Measurements from ENCODE around the gene PDPK1. TPM values are rescaled to one million over a fixed set of nuclear protein-coding genes. Genes with fewer than 3 reads are reported as not detected.

Gene PDPK1
- total and polyA plus RNA-seq, 4 donors: 12.1 to 28.1 (median 18.2) TPM

Small RNA genes lying within 50 kb of the gene (small RNA-seq; reads per million reads assigned to genes)
- gene AC093525.1 (not detected), gene MIR3178 (0.24 reads per million, percentile 14 among the genes with 10 or more reads in this experiment)

Other genes starting within 250 kb of the PDPK1 start
- gene ABCA3, start 197.3 kb upstream of the PDPK1 start, total RNA-seq: 1 to 10 TPM in 1 of 2 donors, under 1 TPM in 1; 0.47 to 1.1 TPM
- gene ABCA3, start 197.3 kb upstream of the PDPK1 start, polyA plus RNA-seq: 1 to 10 TPM in 1 of 2 donors, under 1 TPM in 1; 0.51 to 1.0 TPM
- gene CCNF, start 108.6 kb upstream of the PDPK1 start, total RNA-seq: 10 to 100 TPM in 1 of 2 donors, 1 to 10 TPM in 1; 1.8 to 46.3 TPM
- 1 to 10 TPM in 1 of 2 donors, under 1 TPM in 1; 0.88 to 1.8 TPM for gene CCNF, start 108.6 kb upstream of the PDPK1 start, polyA plus RNA-seq
- 1 to 10 TPM in 1 of 2 donors, under 1 TPM in 1; 0.84 to 6.7 TPM for gene TEDC2, start 77.9 kb upstream of the PDPK1 start, total RNA-seq
- gene TEDC2, start 77.9 kb upstream of the PDPK1 start, polyA plus RNA-seq: 1 to 10 TPM in 1 of 2 donors, under 1 TPM in 1; 0.71 to 1.3 TPM
- gene NTN3, start 66.7 kb upstream of the PDPK1 start, total RNA-seq: 1 to 10 TPM in 1 of 2 donors, under 1 TPM in 1; 0.19 to 2.3 TPM
- gene NTN3, start 66.7 kb upstream of the PDPK1 start, polyA plus RNA-seq: under 1 TPM in 1 of 2 donors, not detected in 1; 0.28 TPM
- gene TBC1D24, start 62.9 kb upstream of the PDPK1 start, total RNA-seq: 10 to 100 TPM; 14.6 to 22.3 TPM
- gene TBC1D24, start 62.9 kb upstream of the PDPK1 start, polyA plus RNA-seq: 1 to 10 TPM; 8.4 TPM
- gene ATP6V0C, start 24.1 kb upstream of the PDPK1 start, total RNA-seq: 10 to 100 TPM; 17.6 to 27.3 TPM
- 100 to 1,000 TPM in 1 of 2 donors, 10 to 100 TPM in 1; 93.8 to 132 TPM for gene ATP6V0C, start 24.1 kb upstream of the PDPK1 start, polyA plus RNA-seq
- 10 to 100 TPM; 20.9 to 25.3 TPM for gene AMDHD2, start 17.6 kb upstream of the PDPK1 start, total RNA-seq
- 10 to 100 TPM in 1 of 2 donors, 1 to 10 TPM in 1; 7.5 to 10.4 TPM for gene AMDHD2, start 17.6 kb upstream of the PDPK1 start, polyA plus RNA-seq
- gene CEMP1, start 6.6 kb upstream of the PDPK1 start, total RNA-seq: under 1 TPM; 0.17 to 0.23 TPM
- gene CEMP1, start 6.6 kb upstream of the PDPK1 start, polyA plus RNA-seq: 1 to 10 TPM in 1 of 2 donors, under 1 TPM in 1; 0.06 to 1.6 TPM
- 10 to 100 TPM; 11.3 to 14.2 TPM for gene KCTD5, start 144.5 kb downstream of the PDPK1 start, total RNA-seq
- gene KCTD5, start 144.5 kb downstream of the PDPK1 start, polyA plus RNA-seq: 10 to 100 TPM in 1 of 2 donors, 1 to 10 TPM in 1; 8.3 to 11.7 TPM
- 1 to 10 TPM in 1 of 2 donors, under 1 TPM in 1; 0.05 to 1.5 TPM for gene PRSS27, start 182.2 kb downstream of the PDPK1 start, total RNA-seq
- gene PRSS27, start 182.2 kb downstream of the PDPK1 start, polyA plus RNA-seq: under 1 TPM in 1 of 2 donors, not detected in 1; 0.22 TPM
- gene SRRM2, start 214.6 kb downstream of the PDPK1 start, total RNA-seq: 100 to 1,000 TPM in 1 of 2 donors, 10 to 100 TPM in 1; 84.8 to 119 TPM
- gene SRRM2, start 214.6 kb downstream of the PDPK1 start, polyA plus RNA-seq: 100 to 1,000 TPM; 147 to 199 TPM
- gene ELOB, start 239.3 kb downstream of the PDPK1 start, total RNA-seq: 100 to 1,000 TPM; 114 to 395 TPM
- gene ELOB, start 239.3 kb downstream of the PDPK1 start, polyA plus RNA-seq: 100 to 1,000 TPM; 252 to 374 TPM
- not detected for gene PRSS33, start 249.5 kb downstream of the PDPK1 start, total RNA-seq
- gene PRSS33, start 249.5 kb downstream of the PDPK1 start, polyA plus RNA-seq: not detected